ENCODE results near the gene TRANK1. TPM values are rescaled to one million over a fixed set of nuclear protein-coding genes. Genes with fewer than 3 reads are reported as not detected.

The TRANK1 gene
- total RNA-seq, 2 donors from 2014 or later: 9.0 to 20.1 TPM

- 80 to 100% methylated on average over 1 of the region's 1 CpG for WGBS, 2 experiments (ENCODE audit: insufficient coverage in 1 of 2, insufficient read length in 1 of 2)
- Histone ChIP-seq H3K9ac (ENCODE audit: extremely low read depth, low read length, poor library complexity, severe bottlenecking) (no peak overlapping the region), H3K4me3 (ENCODE audit: low read length) (no peak overlapping the region), H3K36me3 (ENCODE audit: control insufficient read depth, insufficient read depth, low read length) (no peaks in the 10 kb centered on the region), H3K27me3 (ENCODE audit: control insufficient read depth, insufficient read depth, low read length, poor library complexity, severe bottlenecking) (no peaks in the 10 kb centered on the region), H3K27ac (ENCODE audit: low read depth, low read length) (no peak overlapping the region), H3K9me3 (ENCODE audit: control insufficient read depth, low read length) (peaks cover 15% of the 10 kb centered on the region), H3K4me1 (ENCODE audit: control insufficient read depth, insufficient read depth, low read length) (no peaks in the 10 kb centered on the region)
- Mint-ChIP-seq H3K4me3 (no peak overlapping the region), H3K36me3 (ENCODE audit: low read depth) (peaks cover 13% of the 10 kb centered on the region), H3K9me3 (peaks cover 12% of the 10 kb centered on the region), H3K27ac (no peak overlapping the region), H3K4me1 (peaks cover 9% of the 10 kb centered on the region), H3K27me3 (ENCODE audit: insufficient read depth) (no peaks in the 10 kb centered on the region)
- no peak for TF ChIP-seq CTCF (conservative IDR thresholded peaks at IDR 0.05)
- no peak for DNase-seq
Measured at GRCh38 chr3:36846406-36846805, 98.4 kb downstream of the TRANK1 start.

- H3K27me3 Mint-ChIP-seq (ENCODE audit: insufficient read depth): no peaks in the 10 kb centered on the region
- H3K4me1 Mint-ChIP-seq: peaks cover 9% of the 10 kb centered on the region
- no peaks in the 10 kb centered on the region for H3K27me3 ChIP-seq (ENCODE audit: control insufficient read depth, insufficient read depth, low read length, poor library complexity, severe bottlenecking)
- no peak overlapping the region for H3K9ac ChIP-seq (ENCODE audit: extremely low read depth, low read length, poor library complexity, severe bottlenecking)
- 33 to 56% methylated on average over 4 of the region's 4 CpGs for WGBS, 2 experiments (ENCODE audit: insufficient coverage in 1 of 2, insufficient read length in 1 of 2)
- peaks cover 21% of the 10 kb centered on the region for H3K9me3 Mint-ChIP-seq
- H3K9me3 ChIP-seq (ENCODE audit: control insufficient read depth, low read length): peaks cover 26% of the 10 kb centered on the region
- peaks cover 20% of the 10 kb centered on the region for H3K36me3 Mint-ChIP-seq (ENCODE audit: low read depth)
- H3K4me1 ChIP-seq (ENCODE audit: control insufficient read depth, insufficient read depth, low read length): no peaks in the 10 kb centered on the region
- H3K36me3 ChIP-seq (ENCODE audit: control insufficient read depth, insufficient read depth, low read length): no peaks in the 10 kb centered on the region
- H3K4me3 Mint-ChIP-seq: no peak overlapping the region
- peak overlapping the region; percentile 89 for H3K27ac Mint-ChIP-seq
- no peak overlapping the region for H3K4me3 ChIP-seq (ENCODE audit: low read length)
- H3K27ac ChIP-seq (ENCODE audit: low read depth, low read length): no peak overlapping the region
- peak; percentile 92 for DNase-seq
- TF ChIP-seq CTCF (conservative IDR thresholded peaks at IDR 0.05): peak; percentile 90
Measured at GRCh38 chr3:36843065-36844051, 101.5 kb downstream of the TRANK1 start.

GRCh38 chr3:36842275-36842674 is 102.6 kb downstream of the TRANK1 start:
- H3K9me3 Mint-ChIP-seq: peaks cover 21% of the 10 kb centered on the region
- H3K4me1 Mint-ChIP-seq: peaks cover 11% of the 10 kb centered on the region
- 95 to 100% methylated on average over 3 to 5 of the region's 5 CpGs for WGBS, 2 experiments (ENCODE audit: insufficient coverage in 1 of 2, insufficient read length in 1 of 2)
- H3K27ac Mint-ChIP-seq: no peak overlapping the region
- no peak overlapping the region for H3K9ac ChIP-seq (ENCODE audit: extremely low read depth, low read length, poor library complexity, severe bottlenecking)
- no peak overlapping the region for H3K27ac ChIP-seq (ENCODE audit: low read depth, low read length)
- DNase-seq: no peak
- H3K4me3 Mint-ChIP-seq: no peak overlapping the region
- no peaks in the 10 kb centered on the region for H3K4me1 ChIP-seq (ENCODE audit: control insufficient read depth, insufficient read depth, low read length)
- peaks cover 20% of the 10 kb centered on the region for H3K36me3 Mint-ChIP-seq (ENCODE audit: low read depth)
- H3K4me3 ChIP-seq (ENCODE audit: low read length): no peak overlapping the region
- no peak for TF ChIP-seq CTCF (conservative IDR thresholded peaks at IDR 0.05)
- no peaks in the 10 kb centered on the region for H3K27me3 Mint-ChIP-seq (ENCODE audit: insufficient read depth)
- no peaks in the 10 kb centered on the region for H3K27me3 ChIP-seq (ENCODE audit: control insufficient read depth, insufficient read depth, low read length, poor library complexity, severe bottlenecking)
- H3K36me3 ChIP-seq (ENCODE audit: control insufficient read depth, insufficient read depth, low read length): no peaks in the 10 kb centered on the region
- H3K9me3 ChIP-seq (ENCODE audit: control insufficient read depth, low read length): peaks cover 26% of the 10 kb centered on the region
